ENCODE results near the gene TMEM218.

TMEM218 gene

DNA sequence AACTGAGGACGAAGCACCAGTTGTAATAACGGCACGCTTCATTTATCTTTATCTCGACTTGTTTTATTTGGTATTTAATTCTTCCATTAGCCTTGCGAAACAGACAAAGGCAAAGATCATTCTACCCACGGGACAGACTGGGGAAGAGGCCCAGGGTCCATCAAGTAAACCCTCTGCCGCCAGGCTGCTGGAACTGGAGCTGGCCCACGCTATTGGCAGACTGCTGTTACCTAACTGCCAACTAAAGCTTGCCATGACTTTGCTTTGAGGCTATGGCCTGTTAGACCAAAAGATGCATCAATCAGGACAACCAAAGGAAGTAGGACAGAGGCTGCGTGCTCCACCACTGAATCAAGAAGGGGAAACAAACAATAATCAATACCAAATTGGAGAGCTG lies 780 bp upstream of the TMEM218 start:
- H3K27ac ChIP-seq (replicated peaks) = 0 out of 2 replicates have a peak overlapping the region, but pooled peaks have one; percentile 74
- TF ChIP-seq GABPA (IDR thresholded peaks at IDR 0.05; ENCODE audit: low read depth) = no peak
- TF ChIP-seq POLR2AphosphoS5 (IDR thresholded peaks at IDR 0.05; ENCODE audit: low read depth) = no peak
- TF ChIP-seq SPI1 (IDR thresholded peaks at IDR 0.05; ENCODE audit: borderline replicate concordance, low read depth) = no peak
- TF ChIP-seq, protein P1, sequence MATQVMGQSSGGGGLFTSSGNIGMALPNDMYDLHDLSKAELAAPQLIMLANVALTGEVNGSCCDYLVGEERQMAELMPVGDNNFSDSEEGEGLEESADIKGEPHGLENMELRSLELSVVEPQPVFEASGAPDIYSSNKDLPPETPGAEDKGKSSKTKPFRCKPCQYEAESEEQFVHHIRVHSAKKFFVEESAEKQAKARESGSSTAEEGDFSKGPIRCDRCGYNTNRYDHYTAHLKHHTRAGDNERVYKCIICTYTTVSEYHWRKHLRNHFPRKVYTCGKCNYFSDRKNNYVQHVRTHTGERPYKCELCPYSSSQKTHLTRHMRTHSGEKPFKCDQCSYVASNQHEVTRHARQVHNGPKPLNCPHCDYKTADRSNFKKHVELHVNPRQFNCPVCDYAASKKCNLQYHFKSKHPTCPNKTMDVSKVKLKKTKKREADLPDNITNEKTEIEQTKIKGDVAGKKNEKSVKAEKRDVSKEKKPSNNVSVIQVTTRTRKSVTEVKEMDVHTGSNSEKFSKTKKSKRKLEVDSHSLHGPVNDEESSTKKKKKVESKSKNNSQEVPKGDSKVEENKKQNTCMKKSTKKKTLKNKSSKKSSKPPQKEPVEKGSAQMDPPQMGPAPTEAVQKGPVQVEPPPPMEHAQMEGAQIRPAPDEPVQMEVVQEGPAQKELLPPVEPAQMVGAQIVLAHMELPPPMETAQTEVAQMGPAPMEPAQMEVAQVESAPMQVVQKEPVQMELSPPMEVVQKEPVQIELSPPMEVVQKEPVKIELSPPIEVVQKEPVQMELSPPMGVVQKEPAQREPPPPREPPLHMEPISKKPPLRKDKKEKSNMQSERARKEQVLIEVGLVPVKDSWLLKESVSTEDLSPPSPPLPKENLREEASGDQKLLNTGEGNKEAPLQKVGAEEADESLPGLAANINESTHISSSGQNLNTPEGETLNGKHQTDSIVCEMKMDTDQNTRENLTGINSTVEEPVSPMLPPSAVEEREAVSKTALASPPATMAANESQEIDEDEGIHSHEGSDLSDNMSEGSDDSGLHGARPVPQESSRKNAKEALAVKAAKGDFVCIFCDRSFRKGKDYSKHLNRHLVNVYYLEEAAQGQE (IDR thresholded peaks at IDR 0.05; ENCODE audit: insufficient replicate concordance, low read depth) = no peak
- no peak for TF ChIP-seq CTCF (IDR thresholded peaks at IDR 0.05; ENCODE audit: insufficient read depth, low read length)
- no peak for DNase-seq (ENCODE audit: low read depth in 1 of 2, low spot score in 1 of 2)
- peak overlapping the region; percentile 91 for H3K4me3 ChIP-seq (replicated peaks; ENCODE audit: insufficient read depth, low read length)
- H3K27me3 ChIP-seq (ENCODE audit: insufficient read depth, poor library complexity, severe bottlenecking) = no peaks in the 10 kb centered on the region

DNA sequence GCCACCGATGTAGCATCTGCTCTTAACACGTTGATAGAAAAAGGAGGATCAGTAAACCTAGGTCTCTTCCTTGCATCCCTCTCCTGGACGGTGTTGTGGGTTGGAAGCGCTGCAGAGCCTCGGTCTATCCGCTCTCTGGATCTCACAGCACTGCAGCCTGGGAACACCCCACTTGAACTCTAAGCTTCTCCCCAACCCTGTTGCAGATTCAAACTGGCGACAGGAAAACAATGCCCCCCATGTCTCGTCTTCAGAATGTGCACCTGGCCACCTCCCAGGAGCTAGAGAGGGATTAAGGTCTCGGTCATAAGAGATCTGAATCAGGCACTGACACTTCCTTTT lies 454 bp downstream of the TMEM218 start:
- peak overlapping the region; percentile 74 for H3K27ac ChIP-seq (replicated peaks)
- TF ChIP-seq CTCF (IDR thresholded peaks at IDR 0.05; ENCODE audit: insufficient read depth, low read length) (no peak), GABPA (IDR thresholded peaks at IDR 0.05; ENCODE audit: low read depth) (no peak)

GRCh38 chr11:125110506-125110905 lies 920 bp downstream of the TMEM218 start:
- Histone ChIP-seq H3K27ac (replicated peaks) (peak overlapping the region; percentile 74), H3K4me3 (replicated peaks; ENCODE audit: insufficient read depth, low read length) (peak overlapping the region; percentile 91), H3K27me3 (ENCODE audit: insufficient read depth, poor library complexity, severe bottlenecking) (no peaks in the 10 kb centered on the region)
- no peak for TF ChIP-seq POLR2AphosphoS5 (IDR thresholded peaks at IDR 0.05; ENCODE audit: low read depth)
- TF ChIP-seq GABPA (IDR thresholded peaks at IDR 0.05; ENCODE audit: low read depth) = no peak
- no peak for DNase-seq (ENCODE audit: low read depth in 1 of 2, low spot score in 1 of 2)

More for the DNA sequence above, 454 bp downstream of the TMEM218 start:
- peak overlapping the region; percentile 91 for H3K4me3 ChIP-seq (replicated peaks; ENCODE audit: insufficient read depth, low read length)
- H3K27me3 ChIP-seq (ENCODE audit: insufficient read depth, poor library complexity, severe bottlenecking) = no peaks in the 10 kb centered on the region
- DNase-seq (ENCODE audit: low read depth in 1 of 2, low spot score in 1 of 2) = peak in 1 of 2 experiments; percentile 6

GRCh38 chr11:125108469-125108868 lies 3.0 kb downstream of the TMEM218 start:
- TF ChIP-seq POLR2AphosphoS5 (IDR thresholded peaks at IDR 0.05; ENCODE audit: low read depth) (no peak), GABPA (IDR thresholded peaks at IDR 0.05; ENCODE audit: low read depth) (no peak), SPI1 (IDR thresholded peaks at IDR 0.05; ENCODE audit: borderline replicate concordance, low read depth) (no peak), CTCF (IDR thresholded peaks at IDR 0.05; ENCODE audit: insufficient read depth, low read length) (no peak)
- TF ChIP-seq, protein P1 (IDR thresholded peaks at IDR 0.05; ENCODE audit: insufficient replicate concordance, low read depth) = no peak
- Histone ChIP-seq H3K4me3 (replicated peaks; ENCODE audit: insufficient read depth, low read length) (no peak overlapping the region), H3K27me3 (ENCODE audit: insufficient read depth, poor library complexity, severe bottlenecking) (no peaks in the 10 kb centered on the region), H3K27ac (replicated peaks) (no peak overlapping the region)
- no peak for DNase-seq (ENCODE audit: low read depth in 1 of 2, low spot score in 1 of 2)

Measured in HL-60 (cell line).